ENCODE results near the gene SDHC. TPM values are rescaled to one million over a fixed set of nuclear protein-coding genes. Genes with fewer than 3 reads are reported as not detected.
A peak's percentile ranks its signal among the peaks of the same experiment; 100 is the strongest.

SDHC gene
- total RNA-seq, 1 donor from 2014 or later = 158 TPM

GRCh38 chr1:161335796-161336195 lies 21.6 kb downstream of the SDHC start:
- no peak for DNase-seq
- peaks cover 69% of the 10 kb centered on the region for H3K36me3 ChIP-seq
- ATAC-seq = no peak

GRCh38 chr1:161342177-161342576 lies 28.0 kb downstream of the SDHC start:
- no peaks in the 10 kb centered on the region for H3K9me3 ChIP-seq
- H3K27me3 ChIP-seq = no peaks in the 10 kb centered on the region
- no peak overlapping the region for H3K4me3 ChIP-seq
- no peak overlapping the region for H3K27ac ChIP-seq
- DNase-seq (no peak), ATAC-seq (no peak)
- H3K4me1 ChIP-seq = no peaks in the 10 kb centered on the region
- peaks cover 60% of the 10 kb centered on the region for H3K36me3 ChIP-seq
- TF ChIP-seq CTCF (IDR thresholded peaks at IDR 0.05) = no peak
- intact Hi-C loops (cut with DNase I) = no loop called here

More at GRCh38 chr1:161335796-161336195, 21.6 kb downstream of the SDHC start:
- Histone ChIP-seq H3K9me3 (no peaks in the 10 kb centered on the region), H3K27me3 (no peaks in the 10 kb centered on the region), H3K4me1 (no peaks in the 10 kb centered on the region), H3K27ac (no peak overlapping the region), H3K4me3 (no peak overlapping the region)
- intact Hi-C loops (cut with DNase I) = no loop called here
- TF ChIP-seq CTCF (IDR thresholded peaks at IDR 0.05) = no peak

- TF ChIP-seq CTCF (IDR thresholded peaks at IDR 0.05) = no peak
- intact Hi-C loops (cut with DNase I) = no loop called here
- Histone ChIP-seq H3K4me3 (no peak overlapping the region), H3K27ac (no peak overlapping the region), H3K4me1 (no peaks in the 10 kb centered on the region), H3K27me3 (no peaks in the 10 kb centered on the region), H3K9me3 (no peaks in the 10 kb centered on the region), H3K36me3 (peaks cover 57% of the 10 kb centered on the region)
- no peak for DNase-seq
- ATAC-seq = no peak
Observed at GRCh38 chr1:161342821-161343220, 28.6 kb downstream of the SDHC start.

DNA sequence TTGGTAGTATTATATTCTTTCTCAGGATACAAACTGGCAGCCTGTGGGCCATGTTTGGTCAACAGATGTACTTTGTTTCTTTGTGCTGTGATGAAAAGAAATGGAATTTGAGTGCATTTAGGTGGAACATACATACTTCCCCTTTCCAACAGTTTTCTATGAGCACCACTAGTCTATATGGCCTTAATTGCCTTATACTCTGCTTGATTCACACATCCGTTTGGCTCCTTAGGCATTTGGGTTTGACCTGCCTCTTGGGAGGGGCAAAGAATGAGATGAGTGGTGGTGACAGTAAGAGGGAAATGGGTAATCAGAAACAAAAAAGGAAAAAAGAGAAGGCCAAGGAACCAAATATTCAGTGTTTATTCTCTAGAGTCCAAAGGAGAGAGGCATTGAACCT lies 36.5 kb downstream of the SDHC start:
- no peaks in the 10 kb centered on the region for H3K4me1 ChIP-seq
- H3K27ac ChIP-seq = no peak overlapping the region
- intact Hi-C loops (cut with DNase I) = no loop called here
- H3K27me3 ChIP-seq = no peaks in the 10 kb centered on the region
- peaks cover 24% of the 10 kb centered on the region for H3K36me3 ChIP-seq
- no peak for ATAC-seq
- no peak overlapping the region for H3K4me3 ChIP-seq
- H3K9me3 ChIP-seq = no peaks in the 10 kb centered on the region
- no peak for TF ChIP-seq CTCF (IDR thresholded peaks at IDR 0.05)
- no peak for DNase-seq

DNA sequence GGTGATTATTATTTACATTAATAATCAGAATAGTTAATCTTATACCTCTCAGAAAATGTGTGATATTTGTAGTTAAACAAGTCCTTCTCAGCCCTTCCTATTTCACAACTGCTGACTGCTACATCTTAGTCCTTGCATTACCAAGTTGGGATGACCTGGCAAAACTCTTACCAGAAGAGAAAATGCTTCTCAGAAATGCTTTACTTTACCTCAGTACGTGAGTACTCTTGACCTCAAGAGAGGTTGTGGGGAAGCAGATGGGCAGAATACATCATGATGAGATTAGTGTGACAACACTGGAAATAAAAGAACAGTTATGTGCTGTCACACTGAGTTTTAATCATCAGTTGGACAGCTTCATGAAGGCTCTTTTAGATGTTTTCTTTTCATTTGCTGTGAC lies 37.3 kb downstream of the SDHC start:
- Histone ChIP-seq H3K4me3 (no peak overlapping the region), H3K4me1 (no peaks in the 10 kb centered on the region), H3K36me3 (peaks cover 28% of the 10 kb centered on the region), H3K27me3 (no peaks in the 10 kb centered on the region), H3K9me3 (no peaks in the 10 kb centered on the region), H3K27ac (no peak overlapping the region)
- peak; percentile 36 for ATAC-seq
- DNase-seq = no peak
- TF ChIP-seq CTCF (IDR thresholded peaks at IDR 0.05) = no peak
- intact Hi-C loops (cut with DNase I) = no loop called here

GRCh38 chr1:161357073-161357472 lies 42.9 kb downstream of the SDHC start:
- intact Hi-C loops (cut with DNase I) = no loop called here
- TF ChIP-seq CTCF (IDR thresholded peaks at IDR 0.05) = no peak
- no peak for ATAC-seq
- DNase-seq = no peak
- H3K4me1 ChIP-seq = no peaks in the 10 kb centered on the region
- peaks cover 28% of the 10 kb centered on the region for H3K36me3 ChIP-seq
- no peaks in the 10 kb centered on the region for H3K27me3 ChIP-seq
- no peak overlapping the region for H3K27ac ChIP-seq
- no peaks in the 10 kb centered on the region for H3K9me3 ChIP-seq
- no peak overlapping the region for H3K4me3 ChIP-seq

All from upper lobe of right lung (tissue), 1 donor.